ENCODE measurements around the gene ZNF597.

ZNF597 gene

DNA sequence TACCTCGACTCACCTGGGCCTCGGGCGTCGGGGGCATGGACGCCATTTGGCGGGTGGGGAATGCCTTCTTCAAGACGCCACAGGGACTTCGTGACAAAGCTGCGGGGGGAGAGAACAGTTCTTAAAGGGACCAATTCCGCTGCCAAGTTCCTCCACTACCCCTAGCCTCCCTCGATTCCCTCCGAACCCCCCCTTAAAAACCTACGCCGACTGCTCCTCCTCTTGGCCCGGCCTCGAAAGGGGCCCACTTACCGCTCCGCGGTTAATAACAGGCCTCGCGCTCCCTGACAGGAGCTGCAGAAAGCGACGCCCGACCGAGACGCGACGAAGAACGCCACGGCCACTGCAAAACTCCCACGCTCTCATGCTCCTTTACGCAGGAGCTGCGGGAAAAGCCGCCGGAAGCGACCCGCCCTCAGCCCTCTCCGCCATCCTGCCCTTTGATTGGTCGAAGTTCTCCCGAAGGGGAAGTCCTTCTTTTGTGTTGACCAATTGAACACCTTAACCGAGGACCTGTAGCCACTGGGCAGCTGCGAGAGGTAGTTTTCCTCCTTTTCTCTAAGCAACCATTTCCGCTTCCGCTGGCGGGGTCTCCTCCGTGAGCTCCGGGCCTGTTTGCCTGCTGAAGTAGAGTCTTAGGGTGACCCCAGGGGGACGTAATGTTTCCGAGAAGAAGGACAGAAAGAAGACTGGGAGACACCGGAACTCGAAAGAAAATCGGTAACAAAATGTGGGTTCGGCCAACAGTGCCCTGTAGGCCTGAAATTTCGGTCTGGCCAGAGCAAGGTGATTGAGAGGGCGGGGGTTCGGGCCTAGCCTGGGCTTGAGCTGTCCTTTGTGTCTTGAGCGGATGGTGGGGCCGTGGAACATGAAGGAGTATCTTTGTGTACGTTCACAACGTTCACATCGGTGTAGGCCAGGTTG, at the start of gene ZNF597, which contains the start of gene NAA60:
ZNF597 (minus strand) TSS at position 397 of the 924 bp plus-strand sequence; CDS start at position 46, 351 bp downstream.
NAA60 (plus strand) TSS at position 573 of the 924 bp plus-strand sequence. CDS start 32,548 bp downstream, outside the sequence.
- peak; percentile 69 for DNase-seq

GRCh38 chr16:3492356-3492755, 49.1 kb upstream of the ZNF597 start:
- DNase-seq = no peak

GRCh38 chr16:3490911-3491629, 47.8 kb upstream of the ZNF597 start:
- no peak for DNase-seq

DNA sequence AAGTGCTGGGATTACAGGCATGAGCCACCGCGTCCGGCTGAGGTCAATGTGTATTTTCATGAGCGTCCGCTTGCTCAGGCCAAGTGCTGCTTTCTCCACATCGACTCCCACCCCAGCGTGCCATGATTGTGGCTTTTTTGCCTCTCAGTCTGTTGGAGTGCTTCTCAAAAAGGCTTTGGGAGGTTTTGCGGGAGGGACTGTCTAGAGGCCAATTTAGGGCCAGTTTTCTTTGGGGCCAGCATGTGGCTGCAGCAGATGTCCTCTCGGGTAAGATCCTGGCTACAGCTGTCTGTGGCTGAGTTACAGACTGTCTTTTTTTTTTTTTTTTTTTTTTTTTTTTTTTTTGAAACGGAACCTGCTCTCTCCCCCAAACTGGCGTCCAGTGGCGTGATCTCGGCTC, 45.5 kb upstream of the ZNF597 start:
- DNase-seq = no peak

- no peak for DNase-seq
Measured at GRCh38 chr16:3487521-3488410, 44.5 kb upstream of the ZNF597 start.

DNA sequence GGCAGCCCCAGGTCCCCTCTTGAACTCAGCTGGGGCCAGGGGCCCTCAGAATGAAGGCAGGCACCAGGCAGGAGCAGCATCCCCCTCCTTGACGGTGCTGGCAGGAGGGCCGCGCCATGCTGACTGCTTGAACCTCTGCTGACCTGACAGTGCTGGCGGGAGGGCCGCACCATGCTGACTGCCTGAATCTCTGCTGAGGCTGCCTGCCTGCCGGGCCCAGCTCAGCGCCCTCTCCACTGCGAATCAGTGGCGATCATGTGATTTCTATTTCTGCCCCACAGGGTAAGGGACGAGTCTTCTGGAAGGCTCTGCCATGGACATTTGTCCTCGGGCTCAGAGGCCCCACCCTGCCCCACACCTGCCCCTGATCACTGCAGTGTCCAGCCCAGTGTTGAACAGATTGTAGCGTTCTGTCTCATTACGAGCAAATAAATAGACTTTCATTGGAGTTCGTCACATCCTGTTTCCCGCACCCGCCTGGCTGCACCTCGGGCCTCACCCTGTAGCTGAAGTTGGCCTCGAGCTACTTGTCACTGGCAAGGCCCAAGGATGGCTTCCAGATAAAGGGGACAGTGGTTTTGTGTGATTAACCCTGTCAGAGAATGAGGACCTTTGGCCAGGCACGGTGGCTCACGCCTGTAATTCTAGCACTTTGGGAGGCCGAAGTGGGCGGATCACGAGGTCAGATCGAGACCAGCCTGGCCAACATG, 43.4 kb upstream of the ZNF597 start:
- no peak for DNase-seq

GRCh38 chr16:3485821-3486505, 42.7 kb upstream of the ZNF597 start:
- DNase-seq = no peak

GRCh38 chr16:3485097-3485745, 41.9 kb upstream of the ZNF597 start:
- DNase-seq = no peak

DNA sequence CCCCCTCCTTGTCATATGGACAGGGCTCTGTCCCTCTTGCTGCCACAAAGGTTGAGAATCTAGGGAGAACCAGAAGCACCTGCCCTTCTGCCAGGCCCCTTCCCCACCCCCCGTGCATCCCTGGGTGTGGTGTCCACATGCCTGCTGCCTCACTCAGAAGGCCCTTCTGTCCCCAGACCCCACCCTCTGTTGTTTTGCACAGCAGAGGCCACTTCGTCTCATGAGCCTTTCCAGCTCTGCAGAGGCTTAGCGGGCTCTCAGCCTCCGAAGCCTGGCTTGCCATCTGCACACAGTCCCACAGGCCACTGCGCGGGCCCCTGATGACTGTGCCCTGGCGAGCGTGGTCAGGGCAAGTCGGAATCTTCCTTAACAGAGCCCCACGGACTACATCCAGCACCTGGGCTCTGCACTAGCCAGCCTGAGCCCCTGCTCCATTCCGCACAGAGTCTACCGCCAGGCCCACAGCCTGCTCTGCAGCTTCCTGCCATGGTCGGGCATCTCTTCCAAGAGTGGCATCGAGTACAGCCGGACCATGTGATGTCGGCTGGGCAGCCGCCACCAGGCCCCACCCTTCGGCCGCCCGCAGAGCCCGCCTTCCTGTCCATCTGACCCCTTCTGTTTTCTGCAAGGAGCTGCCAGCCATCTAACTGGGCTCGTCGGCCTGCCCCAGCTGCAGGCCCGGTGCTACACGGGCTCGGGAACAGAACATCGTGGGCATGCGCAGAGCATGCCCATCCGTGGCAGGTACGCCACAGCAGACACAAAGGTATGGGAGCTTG, 41.2 kb upstream of the ZNF597 start:
- no peak for DNase-seq

- no peak for DNase-seq
Measured at GRCh38 chr16:3482659-3483241, 39.4 kb upstream of the ZNF597 start.

GRCh38 chr16:3481696-3482658, 38.7 kb upstream of the ZNF597 start:
- DNase-seq = no peak

DNA sequence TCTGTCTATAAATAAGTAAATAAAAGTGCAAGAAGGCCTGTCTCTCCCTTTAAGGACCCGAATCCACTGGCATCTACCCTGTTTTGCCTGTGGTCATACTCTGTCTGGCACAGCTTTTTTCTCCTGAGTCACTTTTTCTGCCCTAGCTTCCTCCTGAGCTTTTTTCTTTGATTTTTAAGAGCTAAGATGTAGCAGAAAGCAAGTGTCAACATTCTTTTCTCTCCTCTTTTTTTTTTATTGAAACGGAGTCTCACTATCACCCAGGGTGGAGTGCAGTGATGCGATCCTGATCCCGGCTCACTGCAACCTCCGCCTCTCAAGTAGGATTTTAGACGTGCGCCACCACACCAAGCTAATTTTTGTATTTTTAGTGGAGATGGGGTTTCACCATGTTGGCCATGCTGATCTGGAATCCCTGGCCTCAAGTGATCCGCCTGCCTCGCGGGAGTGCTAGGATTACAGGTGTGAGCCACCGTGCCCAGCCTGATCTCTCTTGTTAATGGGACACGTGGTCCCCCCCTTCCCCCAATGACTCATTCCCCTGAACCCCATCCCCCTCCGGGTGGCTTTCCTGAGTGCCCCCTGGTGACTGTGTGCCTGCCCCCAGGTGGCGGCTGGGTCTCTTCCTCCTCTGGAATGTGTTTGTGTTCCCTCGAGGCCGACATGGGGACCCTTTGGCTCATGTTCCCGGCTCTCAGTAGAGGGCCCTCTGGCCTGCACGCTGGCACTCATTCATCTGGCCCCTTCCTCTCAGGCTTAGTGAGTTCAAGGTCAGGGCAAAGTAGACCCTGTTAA, 37.8 kb upstream of the ZNF597 start:
- no peak for DNase-seq

DNA sequence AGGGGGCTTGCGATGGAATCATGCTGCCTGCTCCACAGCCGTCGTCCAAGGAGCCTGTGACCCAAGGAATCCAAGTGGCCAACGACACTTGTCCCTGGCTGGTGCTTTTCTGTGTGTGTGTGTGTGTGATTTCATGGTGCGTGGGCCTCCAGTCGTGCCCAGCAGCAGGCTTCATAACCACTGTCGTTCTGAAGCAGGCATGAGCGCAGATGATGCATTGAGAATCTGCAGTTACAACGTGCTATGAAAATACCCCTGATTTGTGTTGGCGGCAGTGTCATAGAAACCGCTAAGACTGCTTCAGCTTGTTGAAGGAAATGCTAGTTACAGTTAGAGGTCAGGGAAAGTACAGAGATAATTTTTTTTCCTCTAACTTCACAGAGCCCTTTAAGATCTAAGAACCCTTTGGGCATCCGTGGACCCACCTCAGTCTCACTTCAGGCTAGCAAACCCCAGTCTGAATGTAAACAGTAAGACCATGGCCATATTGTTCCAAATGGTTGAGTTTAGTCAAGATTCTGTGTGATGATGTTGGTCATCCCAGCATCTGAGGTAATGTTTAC, 36.4 kb upstream of the ZNF597 start:
- no peak for DNase-seq

DNA sequence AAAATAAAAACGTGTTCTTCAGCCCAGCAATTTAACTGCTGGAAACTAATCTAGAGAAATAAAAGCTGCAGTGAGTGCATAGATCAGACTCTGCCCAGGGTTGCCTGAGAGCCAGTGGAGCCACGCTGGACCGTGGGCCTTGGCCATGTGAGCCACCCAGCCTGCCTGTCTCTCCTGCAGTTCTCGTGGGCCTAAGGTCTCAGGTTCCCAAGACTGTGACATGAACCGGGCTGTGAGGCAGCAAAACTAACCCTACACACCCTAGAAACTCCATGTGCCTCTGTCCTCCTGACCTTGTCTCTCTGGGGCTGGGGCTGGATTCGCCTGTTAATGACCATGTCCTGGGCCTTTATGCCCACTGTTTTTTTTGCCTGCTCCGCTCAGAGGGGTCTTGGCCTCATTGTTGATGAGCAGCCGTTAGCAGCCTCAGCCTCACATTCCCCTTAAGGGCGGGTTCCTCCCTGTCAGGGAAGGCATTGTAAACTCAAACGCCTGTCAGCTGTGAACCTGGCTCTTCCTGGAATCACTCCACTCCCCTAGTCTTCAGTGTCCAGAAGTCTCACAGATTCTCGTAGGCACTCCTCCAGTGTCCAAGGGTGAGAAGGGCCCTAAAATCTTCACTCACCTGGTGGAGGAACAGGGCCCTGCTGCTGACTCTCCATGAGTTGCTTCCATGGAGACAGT, 35.1 kb upstream of the ZNF597 start:
- no peak for DNase-seq

- DNase-seq = no peak
Measured at GRCh38 chr16:3476409-3476808, 33.1 kb upstream of the ZNF597 start.

DNA sequence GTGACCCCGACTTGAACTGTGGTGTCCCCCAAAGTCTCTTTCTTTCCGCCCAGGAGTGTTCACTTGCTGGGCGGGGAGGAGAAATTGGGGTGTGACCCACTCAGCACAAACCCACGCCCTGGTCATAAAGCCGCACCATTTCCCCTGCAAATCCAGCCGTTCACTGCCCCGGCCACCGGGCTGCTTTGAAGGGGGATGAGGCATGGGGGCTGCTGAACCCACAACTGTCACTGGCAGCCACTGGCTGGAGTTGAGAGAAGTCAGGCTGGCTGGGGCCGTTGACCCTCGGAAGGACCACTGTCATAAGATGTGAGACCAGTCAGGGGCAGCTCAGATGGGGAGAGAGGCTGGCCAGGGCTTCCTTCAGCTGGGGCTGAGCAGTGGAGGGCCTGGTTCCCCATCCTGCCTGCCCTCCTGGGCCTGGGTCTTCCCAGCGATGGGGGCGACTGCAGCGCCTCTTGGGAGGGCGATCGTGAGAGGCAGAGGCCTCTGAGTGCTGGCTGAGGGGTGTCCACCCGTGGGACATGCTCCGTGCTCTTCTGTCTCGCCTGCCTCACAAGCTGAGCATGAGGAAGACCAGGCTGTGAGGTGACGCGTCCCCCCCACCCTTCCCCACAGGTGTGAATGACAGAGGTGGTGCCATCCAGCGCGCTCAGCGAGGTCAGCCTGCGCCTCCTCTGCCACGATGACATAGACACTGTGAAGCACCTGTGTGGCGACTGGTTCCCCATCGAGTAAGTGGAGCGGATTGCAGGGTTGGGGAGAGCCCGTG, 32.5 kb upstream of the ZNF597 start:
- DNase-seq = no peak

Measured in activated CD4-positive, alpha-beta T cell treated with anti-CD3 and anti-CD28 coated beads for 1 hour (primary cell).